ENCODE results near the gene ACAP3.

Gene ACAP3

DNA sequence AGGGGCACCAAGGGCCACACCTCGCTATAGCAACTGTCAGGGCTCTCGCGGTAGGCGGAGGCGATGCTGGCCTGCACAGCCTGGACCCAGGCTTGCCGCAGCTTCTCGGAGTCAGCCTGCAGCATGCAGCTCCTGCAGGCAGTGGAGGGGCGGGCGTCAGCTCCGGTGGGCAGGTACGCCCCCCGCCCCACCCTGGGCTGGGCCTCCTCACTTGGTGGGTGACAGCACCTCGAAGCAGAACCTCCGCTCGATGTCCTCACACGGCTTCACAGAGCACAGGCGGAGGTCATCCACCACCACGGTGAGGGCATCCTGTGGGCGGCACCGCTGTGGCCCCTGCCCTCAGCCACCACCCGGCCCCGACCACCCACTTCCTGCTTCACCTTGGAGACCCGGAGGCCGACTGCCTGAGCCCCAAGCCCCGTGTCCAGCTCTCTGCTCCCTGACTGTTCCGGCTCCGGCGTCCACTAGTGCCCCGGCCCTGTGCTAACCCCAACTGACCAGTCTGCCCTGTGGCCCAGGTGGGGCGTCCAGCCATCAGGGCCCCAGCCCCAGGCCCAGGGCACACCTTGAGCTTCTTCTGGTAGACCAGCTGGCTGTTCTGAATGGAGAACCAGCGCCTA, 9.8 kb downstream of the ACAP3 start:
- no peaks in the 10 kb centered on the region for H3K27me3 ChIP-seq (ENCODE audit: control insufficient read depth, low read length)
- no peaks in the 10 kb centered on the region for H3K36me3 ChIP-seq (ENCODE audit: control insufficient read depth, low read length)
- H3F3A ChIP-seq (ENCODE audit: control insufficient read depth, insufficient read depth), result no peaks in the 10 kb centered on the region
- no peak overlapping the region for H3K4me2 ChIP-seq (ENCODE audit: low read length)
- H3K9me2 ChIP-seq (replicated peaks; ENCODE audit: control insufficient read depth, low read length), result no peaks in the 10 kb centered on the region
- no peak overlapping the region for H3K4me3 ChIP-seq (ENCODE audit: low read length)
- H3K4me1 ChIP-seq (ENCODE audit: control insufficient read depth, low read length), result no peaks in the 10 kb centered on the region
- no peaks in the 10 kb centered on the region for H3K79me2 ChIP-seq (ENCODE audit: control insufficient read depth, low read length)
- no peaks in the 10 kb centered on the region for H3K9me3 ChIP-seq (ENCODE audit: control insufficient read depth, insufficient read depth, low read length)
- no peak for TF ChIP-seq EZH2phosphoT487 (IDR thresholded peaks at IDR 0.05; ENCODE audit: borderline replicate concordance, low read length)
- TF ChIP-seq, protein P1, sequence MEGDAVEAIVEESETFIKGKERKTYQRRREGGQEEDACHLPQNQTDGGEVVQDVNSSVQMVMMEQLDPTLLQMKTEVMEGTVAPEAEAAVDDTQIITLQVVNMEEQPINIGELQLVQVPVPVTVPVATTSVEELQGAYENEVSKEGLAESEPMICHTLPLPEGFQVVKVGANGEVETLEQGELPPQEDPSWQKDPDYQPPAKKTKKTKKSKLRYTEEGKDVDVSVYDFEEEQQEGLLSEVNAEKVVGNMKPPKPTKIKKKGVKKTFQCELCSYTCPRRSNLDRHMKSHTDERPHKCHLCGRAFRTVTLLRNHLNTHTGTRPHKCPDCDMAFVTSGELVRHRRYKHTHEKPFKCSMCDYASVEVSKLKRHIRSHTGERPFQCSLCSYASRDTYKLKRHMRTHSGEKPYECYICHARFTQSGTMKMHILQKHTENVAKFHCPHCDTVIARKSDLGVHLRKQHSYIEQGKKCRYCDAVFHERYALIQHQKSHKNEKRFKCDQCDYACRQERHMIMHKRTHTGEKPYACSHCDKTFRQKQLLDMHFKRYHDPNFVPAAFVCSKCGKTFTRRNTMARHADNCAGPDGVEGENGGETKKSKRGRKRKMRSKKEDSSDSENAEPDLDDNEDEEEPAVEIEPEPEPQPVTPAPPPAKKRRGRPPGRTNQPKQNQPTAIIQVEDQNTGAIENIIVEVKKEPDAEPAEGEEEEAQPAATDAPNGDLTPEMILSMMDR (IDR thresholded peaks at IDR 0.05; ENCODE audit: low read depth, low read length, poor library complexity, severe bottlenecking), result no peak
- no peak overlapping the region for H3K27ac ChIP-seq (ENCODE audit: low read depth, low read length)
- H4K20me1 ChIP-seq (ENCODE audit: control insufficient read depth, insufficient read depth, low read depth, low read length), result no peaks in the 10 kb centered on the region

DNA sequence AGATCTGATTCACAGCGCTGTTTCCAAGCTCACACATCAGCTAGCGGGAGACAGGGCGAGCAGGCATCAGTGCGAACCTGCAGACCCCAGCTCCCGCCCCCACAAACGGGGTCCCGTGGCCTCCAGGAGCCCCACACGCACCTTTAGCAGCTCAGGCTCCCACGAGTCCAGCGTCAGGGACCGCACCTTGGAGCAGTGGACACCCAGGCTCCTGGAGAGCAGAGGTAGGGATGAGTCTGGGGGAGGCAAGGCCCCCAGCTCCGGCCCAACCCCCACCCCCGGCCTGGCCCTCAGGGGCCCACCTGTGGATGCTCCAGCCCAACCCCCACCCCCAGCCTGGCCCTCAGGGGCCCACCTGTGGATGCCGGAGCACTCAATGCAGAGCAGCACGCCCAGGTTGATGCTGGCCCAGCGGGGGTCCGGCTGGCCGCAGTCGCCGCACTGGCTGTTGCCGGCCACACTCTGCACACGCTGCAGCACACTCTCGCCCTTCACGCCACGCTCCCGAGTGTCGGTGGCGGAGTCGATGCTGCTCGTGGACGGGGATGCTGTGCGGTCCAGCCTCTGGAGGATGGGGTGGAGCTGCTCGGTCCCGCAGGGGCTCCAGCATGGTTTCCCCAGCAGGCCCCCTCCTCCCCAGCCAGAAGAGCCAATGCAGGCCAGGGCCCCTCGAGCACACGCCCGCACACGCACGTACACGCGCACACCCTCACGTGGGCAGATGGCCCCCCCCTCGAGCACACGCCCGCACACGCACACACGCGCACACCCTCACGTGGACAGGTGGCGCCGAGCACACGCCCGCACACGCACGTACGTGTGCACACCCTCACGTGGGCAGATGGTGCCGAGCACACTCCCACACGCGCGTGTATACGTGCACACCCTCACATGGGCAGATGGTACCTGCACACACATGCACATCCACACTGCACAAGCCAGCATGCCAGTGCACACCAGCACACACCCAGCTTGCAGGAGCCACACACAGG, 11.4 kb downstream of the ACAP3 start:
- Histone ChIP-seq H4K20me1 (ENCODE audit: control insufficient read depth, insufficient read depth, low read depth, low read length) (no peaks in the 10 kb centered on the region), H3K4me3 (ENCODE audit: low read length) (no peak overlapping the region), H3K36me3 (ENCODE audit: control insufficient read depth, low read length) (no peaks in the 10 kb centered on the region), H3K27me3 (ENCODE audit: control insufficient read depth, low read length) (no peaks in the 10 kb centered on the region), H3K4me1 (ENCODE audit: control insufficient read depth, low read length) (no peaks in the 10 kb centered on the region), H3K9me2 (replicated peaks; ENCODE audit: control insufficient read depth, low read length) (no peaks in the 10 kb centered on the region), H3K27ac (ENCODE audit: low read depth, low read length) (no peak overlapping the region), H3K79me2 (ENCODE audit: control insufficient read depth, low read length) (no peaks in the 10 kb centered on the region), H3K9me3 (ENCODE audit: control insufficient read depth, insufficient read depth, low read length) (no peaks in the 10 kb centered on the region), H3F3A (ENCODE audit: control insufficient read depth, insufficient read depth) (no peaks in the 10 kb centered on the region), H3K4me2 (ENCODE audit: low read length) (no peak overlapping the region)
- TF ChIP-seq, protein P1 (IDR thresholded peaks at IDR 0.05; ENCODE audit: low read depth, low read length, poor library complexity, severe bottlenecking), result no peak
- TF ChIP-seq EZH2phosphoT487 (IDR thresholded peaks at IDR 0.05; ENCODE audit: borderline replicate concordance, low read length), result no peak

DNA sequence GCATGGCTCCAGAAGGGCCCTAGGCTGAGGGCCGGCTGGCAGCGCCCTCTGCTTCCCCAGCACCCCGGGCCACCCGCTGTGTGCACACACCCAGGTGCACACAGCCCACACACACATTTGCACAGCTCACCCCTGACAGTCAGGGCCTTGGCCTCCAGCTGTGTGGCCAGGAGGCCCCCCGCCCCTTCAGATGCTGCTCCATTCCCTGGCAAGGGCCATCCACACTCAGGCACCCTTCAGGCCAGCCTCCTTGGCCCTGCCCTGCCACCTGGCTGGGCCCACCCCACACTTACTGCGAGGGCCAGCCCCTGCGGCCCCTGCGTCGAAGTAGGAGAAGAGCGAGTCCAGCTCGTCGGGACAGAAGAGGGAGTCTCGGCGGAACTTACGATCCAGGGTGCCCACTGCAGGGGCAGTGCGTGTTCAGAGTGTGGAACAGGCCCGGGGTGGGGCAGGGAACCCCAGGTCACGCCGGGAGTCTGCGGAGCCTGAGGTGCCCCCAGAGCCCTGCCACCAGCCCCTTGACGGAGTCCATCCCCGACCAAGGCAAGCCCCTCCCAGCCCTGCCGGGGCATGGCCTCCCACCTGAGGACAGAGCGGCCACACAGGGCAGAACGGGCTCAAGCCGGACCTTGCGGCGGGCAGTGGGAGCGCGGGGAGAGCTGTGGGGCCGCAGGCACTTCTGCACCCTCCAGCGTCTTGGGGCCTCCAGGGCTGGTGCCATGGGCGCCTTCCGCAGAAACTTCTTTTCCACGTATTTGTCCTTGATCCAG, 12.4 kb downstream of the ACAP3 start:
- H3K4me1 ChIP-seq (ENCODE audit: control insufficient read depth, low read length), result no peaks in the 10 kb centered on the region
- H3K27me3 ChIP-seq (ENCODE audit: control insufficient read depth, low read length), result no peaks in the 10 kb centered on the region
- H3K9me2 ChIP-seq (replicated peaks; ENCODE audit: control insufficient read depth, low read length), result no peaks in the 10 kb centered on the region
- H3K79me2 ChIP-seq (ENCODE audit: control insufficient read depth, low read length), result no peaks in the 10 kb centered on the region
- no peaks in the 10 kb centered on the region; the same call in 1 of the 2 replicates for H3K9me3 ChIP-seq (ENCODE audit: control insufficient read depth, insufficient read depth, low read length)
- H3K4me3 ChIP-seq (ENCODE audit: low read length), result no peak overlapping the region
- H3K4me2 ChIP-seq (ENCODE audit: low read length), result no peak overlapping the region
- no peaks in the 10 kb centered on the region for H4K20me1 ChIP-seq (ENCODE audit: control insufficient read depth, insufficient read depth, low read depth, low read length)
- no peaks in the 10 kb centered on the region for H3K36me3 ChIP-seq (ENCODE audit: control insufficient read depth, low read length)
- TF ChIP-seq, protein P1 (IDR thresholded peaks at IDR 0.05; ENCODE audit: low read depth, low read length, poor library complexity, severe bottlenecking), result no peak
- no peak for TF ChIP-seq EZH2phosphoT487 (IDR thresholded peaks at IDR 0.05; ENCODE audit: borderline replicate concordance, low read length)
- H3K27ac ChIP-seq (ENCODE audit: low read depth, low read length), result no peak overlapping the region
- H3F3A ChIP-seq (ENCODE audit: control insufficient read depth, insufficient read depth), result no peaks in the 10 kb centered on the region

All from DOHH2 (cell line).